H1 (cell line): ENCODE results near the gene DAAM1. TPM values are rescaled to one million over a fixed set of nuclear protein-coding genes. Genes with fewer than 3 reads are reported as not detected.

Experiments
- CTCF ChIA-PET: fragments of 300-600 bp; sonication (Branson Sonifier 250); formaldehyde crosslinking; loops from one replicate; lab custom pipeline; 2021; ENCODE audit not compliant: partially characterized antibody; lab: Charles Lee
- POLR2A ChIA-PET: fragments of 300-600 bp; sonication (Branson Sonifier 250); formaldehyde crosslinking; loops from one replicate; lab custom pipeline; 2021; ENCODE audit warnings: inconsistent platforms; ENCODE audit not compliant: partially characterized antibody; lab: Charles Lee
- DNase-seq, 2 experiments: peaks; one replicate each; pipeline versions ENCODE4 v3.0.0 to v3.0.0-alpha.2; 2010 to 2022; ENCODE audit warnings: low spot score in 2 of 2, low read depth in 1 of 2, mixed read lengths in 1 of 2
- FAIRE-seq: peaks from 2 replicates; lab custom pipeline; 2011; peaks lifted over from hg19 to GRCh38; lab: Jason Lieb, UNC
- H2AFZ ChIP-seq: 2 replicates; pipeline ENCODE4 v1.8.1; 2012; ENCODE audit warnings: low read length, inconsistent platforms
- H2AK5ac ChIP-seq: 2 replicates; pipeline ENCODE4 v1.6.1; 2013; ENCODE audit warnings: low read depth, low read length
- H2BK120ac ChIP-seq: replicated peaks from 2 replicates; pipeline ENCODE3; 2013; ENCODE audit warnings: low read depth, low read length, inconsistent platforms
- H2BK12ac ChIP-seq: 2 replicates; pipeline ENCODE4 v1.6.1; 2013; ENCODE audit warnings: low read depth, low read length
- H2BK15ac ChIP-seq: 2 replicates; pipeline ENCODE4 v1.6.1; 2013; ENCODE audit warnings: low read length
- H2BK20ac ChIP-seq: 2 replicates; pipeline ENCODE4 v1.6.1; 2013; ENCODE audit warnings: low read length
- H2BK5ac ChIP-seq: 2 replicates; pipeline ENCODE4 v1.6.1; 2013; ENCODE audit warnings: low read depth, low read length
- H3K14ac ChIP-seq: 2 replicates; pipeline ENCODE4 v1.6.1; 2013; ENCODE audit warnings: inconsistent platforms; ENCODE audit not compliant: insufficient read length
- H3K18ac ChIP-seq: 2 replicates; pipeline ENCODE4 v1.6.1; 2013; ENCODE audit warnings: low read length; ENCODE audit errors: extremely low read depth
- H3K23ac ChIP-seq: 2 replicates; pipeline ENCODE4 v1.6.1; 2013; ENCODE audit warnings: inconsistent platforms; ENCODE audit not compliant: insufficient read length
- H3K23me2 ChIP-seq: 2 replicates; pipeline ENCODE4 v1.6.1; 2013; ENCODE audit warnings: low read depth, low read length
- H3K27ac ChIP-seq: 2 replicates; pipeline ENCODE4 v1.6.1; 2011; ENCODE audit warnings: low read depth, low read length, inconsistent platforms
- H3K27me3 ChIP-seq, 4 experiments: replicated peaks in 1 of 4; 1 replicate in 1 of 4; 2 replicates in 3 of 4; pipeline versions ENCODE4 v1.6.1 to v1.8.1; 2011 to 2013; ENCODE audit warnings: low read length in 3 of 4, mild to moderate bottlenecking in 3 of 4, inconsistent platforms in 2 of 4, mixed read lengths in 2 of 4, moderate library complexity in 1 of 4; ENCODE audit not compliant: control insufficient read depth in 3 of 4, insufficient read depth in 3 of 4; ENCODE audit errors: extremely low read depth in 1 of 4
- H3K36me3 ChIP-seq, 4 experiments: 2 replicates each; pipeline versions ENCODE4 v1.6.1 to v1.8.1; 2011 to 2013; ENCODE audit warnings: mild to moderate bottlenecking in 4 of 4, low read length in 3 of 4, moderate library complexity in 2 of 4, control low read depth in 1 of 4, inconsistent platforms in 1 of 4; ENCODE audit not compliant: insufficient read depth in 4 of 4, control insufficient read depth in 2 of 4
- H3K4ac ChIP-seq: replicated peaks from 2 replicates; pipeline ENCODE3; 2013; ENCODE audit warnings: low read length, low read depth, mixed read lengths, inconsistent platforms; ENCODE audit not compliant: insufficient read length
- H3K4me1 ChIP-seq, 4 experiments: replicated peaks in 1 of 4; 1 replicate in 1 of 4; 2 replicates in 3 of 4; pipeline versions ENCODE4 v1.6.1 to v1.8.1; 2011 to 2013; ENCODE audit warnings: low read length in 3 of 4, inconsistent platforms in 2 of 4, mixed read lengths in 1 of 4; ENCODE audit not compliant: insufficient read depth in 4 of 4, control insufficient read depth in 3 of 4
- H3K4me2 ChIP-seq, 2 experiments: 2 replicates each; pipeline versions ENCODE4 v1.6.1 to v1.8.1; 2011 to 2013; ENCODE audit warnings: low read depth in 2 of 2, low read length in 2 of 2, control low read depth in 1 of 2, inconsistent platforms in 1 of 2, mild to moderate bottlenecking in 1 of 2; ENCODE audit not compliant: insufficient read depth in 1 of 2
- H3K4me3 ChIP-seq, 4 experiments: fragments of 200-600, 300-600 bp in 1 of 4; sonication (generic), shearing (Covaris generic), sonication (Bioruptor Twin) in 1 of 4; 2 replicates each; pipeline versions ENCODE4 v1.5.1 to v1.8.1; 2011 to 2016; ENCODE audit warnings: low read length in 4 of 4, low read depth in 3 of 4, control low read depth in 2 of 4, inconsistent platforms in 2 of 4, mild to moderate bottlenecking in 2 of 4, mixed read lengths in 1 of 4, moderate library complexity in 1 of 4; ENCODE audit not compliant: insufficient read depth in 2 of 4; ENCODE audit errors: extremely low read depth in 1 of 4
- H3K56ac ChIP-seq: replicated peaks from 2 replicates; pipeline ENCODE3; 2013; ENCODE audit warnings: low read depth, mild to moderate bottlenecking, mixed read lengths, low read length, inconsistent platforms; ENCODE audit not compliant: insufficient read length
- H3K79me1 ChIP-seq: 2 replicates; pipeline ENCODE4 v1.6.1; 2013; ENCODE audit warnings: low read depth, low read length, control low read depth
- H3K79me2 ChIP-seq, 2 experiments: 2 replicates each; pipeline versions ENCODE4 v1.6.1 to v1.8.1; 2012 to 2013; ENCODE audit warnings: low read length in 2 of 2, mild to moderate bottlenecking in 2 of 2, inconsistent platforms in 1 of 2; ENCODE audit not compliant: insufficient read depth in 2 of 2, control insufficient read depth in 1 of 2
- H3K9ac ChIP-seq, 4 experiments: replicated peaks in 1 of 4; 1 replicate in 1 of 4; 2 replicates in 3 of 4; pipeline versions ENCODE4 v1.6.1 to v1.8.1; 2011 to 2013; ENCODE audit warnings: low read depth in 3 of 4, low read length in 3 of 4, control low read depth in 2 of 4, mild to moderate bottlenecking in 2 of 4, moderate library complexity in 2 of 4, inconsistent platforms in 1 of 4; ENCODE audit errors: extremely low read depth in 1 of 4
- H3K9me3 ChIP-seq, 2 experiments: 2 replicates each; pipeline versions ENCODE4 v1.6.1 to v1.8.1; 2012 to 2013; ENCODE audit warnings: mild to moderate bottlenecking in 2 of 2, moderate library complexity in 2 of 2, control low read depth in 1 of 2, inconsistent platforms in 1 of 2, low read depth in 1 of 2, low read length in 1 of 2, mixed read lengths in 1 of 2; ENCODE audit not compliant: insufficient read depth in 2 of 2
- H4K20me1 ChIP-seq, 2 experiments: replicated peaks in 1 of 2; 2 replicates each; pipeline versions ENCODE3 to v1.8.1; 2011 to 2013; ENCODE audit warnings: inconsistent platforms in 2 of 2, low read length in 2 of 2, mild to moderate bottlenecking in 1 of 2; ENCODE audit not compliant: insufficient read depth in 2 of 2, control insufficient read depth in 1 of 2
- H4K5ac ChIP-seq: 2 replicates; pipeline ENCODE4 v1.6.1; 2013; ENCODE audit warnings: low read length, low read depth, mixed read lengths, inconsistent platforms; ENCODE audit not compliant: insufficient read length
- H4K8ac ChIP-seq: 2 replicates; pipeline ENCODE4 v1.8.0; 2013; ENCODE audit warnings: mild to moderate bottlenecking, moderate library complexity, low read length, inconsistent platforms; ENCODE audit not compliant: insufficient read depth; ENCODE audit errors: extremely low read depth
- H4K91ac ChIP-seq: replicated peaks from 2 replicates; pipeline ENCODE3; 2013; ENCODE audit warnings: low read length, mixed read lengths, inconsistent platforms; ENCODE audit not compliant: insufficient read length
- BCL11A ChIP-seq, 2 experiments: IDR thresholded peaks; one replicate each; pipeline ENCODE4 v1.6.1; 2011; ENCODE audit warnings: low read depth in 2 of 2, low read length in 2 of 2, mild to moderate bottlenecking in 2 of 2
- CEBPB ChIP-seq: IDR thresholded peaks from 2 replicates; pipeline ENCODE4 v1.6.1; 2012; ENCODE audit warnings: low read depth, low read length
- CHD1 ChIP-seq: IDR thresholded peaks from 2 replicates; pipeline ENCODE4 v1.6.1; 2012; ENCODE audit warnings: low read depth, low read length, improper control_type of control experiment
- CHD2 ChIP-seq: IDR thresholded peaks from 2 replicates; pipeline ENCODE4 v1.6.1; 2012; ENCODE audit warnings: low read length, improper control_type of control experiment
- CREB1 ChIP-seq: IDR thresholded peaks from 2 replicates; pipeline ENCODE4 v1.6.1; 2012; ENCODE audit warnings: inconsistent platforms
- FOSL1 ChIP-seq: IDR thresholded peaks from 2 replicates; pipeline ENCODE4 v1.6.1; 2011; ENCODE audit warnings: mild to moderate bottlenecking, low read depth, low read length, moderate library complexity; ENCODE audit not compliant: insufficient read depth
- GTF2F1 ChIP-seq: IDR thresholded peaks from 2 replicates; pipeline ENCODE4 v1.6.1; 2012; ENCODE audit warnings: low read depth, low read length, improper control_type of control experiment, borderline replicate concordance
- HDAC2 ChIP-seq, 2 experiments: fragments of 300-600 bp in 1 of 2; sonication (generic) in 1 of 2; IDR thresholded peaks; 2 replicates each; pipeline ENCODE4 v1.6.1; 2011 to 2012; ENCODE audit warnings: low read depth in 2 of 2, low read length in 2 of 2, mild to moderate bottlenecking in 2 of 2, moderate library complexity in 2 of 2, borderline replicate concordance in 1 of 2, inconsistent platforms in 1 of 2
- MAX ChIP-seq: IDR thresholded peaks from 2 replicates; pipeline ENCODE4 v1.6.1; 2012; ENCODE audit warnings: inconsistent platforms
- NRF1 ChIP-seq: IDR thresholded peaks from 2 replicates; pipeline ENCODE4 v1.6.1; 2011; ENCODE audit warnings: mild to moderate bottlenecking, low read depth, low read length, improper control_type of control experiment
- SIN3A ChIP-seq, 2 experiments: IDR thresholded peaks in 1 of 2; conservative IDR thresholded peaks in 1 of 2; 2 replicates each; pipeline ENCODE4 v1.6.1; 2011 to 2012; ENCODE audit warnings: low read length in 2 of 2, improper control_type of control experiment in 1 of 2, low read depth in 1 of 2, mild to moderate bottlenecking in 1 of 2
- SP2 ChIP-seq: IDR thresholded peaks from 2 replicates; pipeline ENCODE4 v1.6.1; 2012; ENCODE audit warnings: mild to moderate bottlenecking, low read length, inconsistent platforms
- TEAD4 ChIP-seq: IDR thresholded peaks from 2 replicates; pipeline ENCODE4 v1.6.1; 2012; ENCODE audit warnings: low read depth, low read length, inconsistent platforms, mixed read lengths
- YY1 ChIP-seq: IDR thresholded peaks from 2 replicates; pipeline ENCODE4 v1.6.1; 2011; ENCODE audit warnings: low read depth, mild to moderate bottlenecking, low read length
- ZNF274 ChIP-seq: IDR thresholded peaks from 2 replicates; pipeline ENCODE4 v1.7.0; 2012; ENCODE audit warnings: low read length, borderline replicate concordance; ENCODE audit errors: extremely low read depth
- WGBS, 2 experiments: shearing (Covaris generic) in 1 of 2; methylation state at CpG; one replicate each; pipeline versions ENCODE4 v1.1.6 to v1.1.7; 2013 to 2015; ENCODE audit warnings: low lambda C conversion rate in 2 of 2, mixed read lengths in 2 of 2, inconsistent platforms in 1 of 2, low coverage in 1 of 2, missing lambda C conversion rate in 1 of 2; ENCODE audit not compliant: insufficient replicate concordance in 2 of 2, insufficient coverage in 1 of 2, insufficient read length in 1 of 2; ENCODE audit errors: extremely low coverage in 1 of 2, missing lambda C conversion rate in 1 of 2; 5-methylcytosine and 5-hydroxymethylcytosine counted together
- polyA plus RNA-seq, 7 experiments: library from polyadenylated mRNA; depleted of rRNA in 3 of 7; stranded (reverse) in 5 of 7; unstranded in 2 of 7; fragments of >200 nt in 5 of 7; fragments of 200-250 nt in 2 of 7; gene quantifications; 1 replicate in 5 of 7; 2 replicates in 1 of 7; 4 replicates in 1 of 7; pipeline versions ENCODE4 v1.2.1 to v1.2.3, GENCODE V29; 2011 to 2013; ENCODE audit warnings: missing spikeins in 2 of 7, mixed read lengths in 2 of 7
- total RNA-seq: library from RNA; stranded (reverse); fragmentation: NEBNext Ultra II Directional; extraction: Animal tissue kit (Norgen Biotek cat#: 25700); gene quantifications from 2 replicates; pipeline ENCODE4 v1.2.1, GENCODE V29; 2021

DAAM1 gene
- total and polyA plus RNA-seq, 2 of the 8 experiments (the other 6 are each of a cell fraction or from before 2014, with no cell fraction given), result 5.0 to 44.9 TPM

- H3K27ac ChIP-seq, result no peak overlapping the region
- TF ChIP-seq ZNF274 (no peak), CEBPB (no peak), CHD1 (no peak), SIN3A (conservative IDR thresholded peaks at IDR 0.05 in 1 of 2, IDR thresholded peaks at IDR 0.05 in 1 of 2; ENCODE audit: low read depth in 1 of 2, low read length in 2 of 2) (no peak), NRF1 (no peak), MAX (no peak), YY1 (no peak), BCL11A (IDR thresholded peaks at IDR 0.05; ENCODE audit: low read depth in 2 of 2, low read length in 2 of 2) (no peak), GTF2F1 (no peak), SP2 (no peak), CHD2 (no peak), TEAD4 (no peak), FOSL1 (no peak), HDAC2 (IDR thresholded peaks at IDR 0.05; ENCODE audit: borderline replicate concordance in 1 of 2, low read depth in 2 of 2, low read length in 2 of 2) (no peak), CREB1 (no peak)
These were observed 95.6 kb downstream of the DAAM1 start for GRCh38 chr14:59284059-59284458.

More at GRCh38 chr14:59284059-59284458, 95.6 kb downstream of the DAAM1 start:
- H4K20me1 ChIP-seq, result no peaks in the 10 kb centered on the region
- H2AK5ac ChIP-seq, result no peak overlapping the region
- H2BK12ac ChIP-seq, result no peak overlapping the region
- 70% methylated on average over 1 of the region's 1 CpG; no CpG with 5 or more reads in 1 of the 2 experiments for WGBS, 2 experiments
- no peak for DNase-seq
- H2BK120ac ChIP-seq, result no peak overlapping the region
- no peak overlapping the region for H3K9ac ChIP-seq
- no peak overlapping the region for H3K14ac ChIP-seq
- no peak overlapping the region for H3K23ac ChIP-seq
- no peak for FAIRE-seq
- H2AFZ ChIP-seq, result no peak overlapping the region
- no peak overlapping the region for H3K56ac ChIP-seq
- CTCF ChIA-PET, result interaction anchor here (1.2 kb wide), 1 partner anchor 10 kb away, joined by 7 read pairs; no protein-coding TSS in a partner anchor
- H3K4me2 ChIP-seq, result no peak overlapping the region
- H2BK20ac ChIP-seq, result no peak overlapping the region
- no peak overlapping the region for H3K4me3 ChIP-seq
- H4K5ac ChIP-seq, result no peak overlapping the region
- H2BK5ac ChIP-seq, result no peak overlapping the region
- H3K4me1 ChIP-seq, result 0 out of 7 replicates have a peak, but pooled peaks cover 0 to 5% (median 0%) of the 10 kb centered on the region in 4 experiments
- POLR2A ChIA-PET, result no interaction called here
- H3K18ac ChIP-seq, result no peak overlapping the region
- no peak overlapping the region for H2BK15ac ChIP-seq
- H4K91ac ChIP-seq, result no peak overlapping the region
- no peaks in the 10 kb centered on the region for H3K27me3 ChIP-seq
- H3K79me1 ChIP-seq, result no peaks in the 10 kb centered on the region
- no peaks in the 10 kb centered on the region for H3K23me2 ChIP-seq
- peaks cover 7% of the 10 kb centered on the region in 2 experiments; a peak in 2 of 4 replicates for H3K9me3 ChIP-seq
- H4K8ac ChIP-seq, result no peak overlapping the region
- no peaks in the 10 kb centered on the region for H3K79me2 ChIP-seq
- H3K4ac ChIP-seq, result no peak overlapping the region
- H3K36me3 ChIP-seq, result no peaks in the 10 kb centered on the region; a peak in 1 of 8 replicates
